IMR-90 (cell line): Measurements from ENCODE around the gene SMIM22. TPM values are rescaled to one million over a fixed set of nuclear protein-coding genes. Genes with fewer than 3 reads are reported as not detected.

ENCODE experiments used
- ATAC-seq: fragments of 200-7000 bp; cut with Tn5 transposase; 2 replicates; pipeline ENCODE4 v1.9.1; 2020; ENCODE audit warnings: low read depth, mild to moderate bottlenecking, moderate library complexity
- BruUV-seq: library from RNA; stranded (reverse); fragments of 400-500 nt; replicated peaks from 2 replicates; lab custom pipeline; 2021; lab: Mats Ljungman, UMichigan
- CTCF ChIA-PET: fragments of 300-600 bp; formaldehyde crosslinking; extraction: SDS; loops from one replicate; lab custom pipeline; 2021; ENCODE audit warnings: antibody characterized with exemption; lab: Yijun Ruan, JAX
- POLR2A ChIA-PET: fragments of 300-600 bp; sonication (Branson Sonifier 250); formaldehyde crosslinking; loops from one replicate; lab custom pipeline; 2022; ENCODE audit warnings: antibody characterized with exemption; ENCODE audit not compliant: unreplicated experiment; lab: Charles Lee
- DNase-seq: peaks from one replicate; pipeline ENCODE4 v3.0.0; 2013
- H2AFZ ChIP-seq: replicated peaks from 2 replicates; pipeline ENCODE3; 2013; ENCODE audit warnings: low read length, mild to moderate bottlenecking; ENCODE audit not compliant: poor library complexity
- H2AK5ac ChIP-seq: 2 replicates; pipeline ENCODE4 v1.6.1; 2013; ENCODE audit warnings: low read depth, low read length, inconsistent platforms
- H2AK9ac ChIP-seq: replicated peaks from 2 replicates; pipeline ENCODE3; 2013; ENCODE audit warnings: mild to moderate bottlenecking, low read depth, low read length, moderate library complexity; ENCODE audit not compliant: poor library complexity
- H2BK120ac ChIP-seq: 2 replicates; pipeline ENCODE4 v1.6.1; 2013; ENCODE audit warnings: low read depth, low read length, inconsistent platforms
- H2BK15ac ChIP-seq: 3 replicates; pipeline ENCODE4 v1.6.1; 2013; ENCODE audit warnings: low read depth, low read length, inconsistent platforms
- H2BK20ac ChIP-seq: 2 replicates; pipeline ENCODE4 v1.6.1; 2013; ENCODE audit warnings: low read depth, mild to moderate bottlenecking, inconsistent platforms, low read length, moderate library complexity
- H2BK5ac ChIP-seq: 2 replicates; pipeline ENCODE4 v1.6.1; 2013; ENCODE audit warnings: mild to moderate bottlenecking, low read depth, low read length, inconsistent platforms; ENCODE audit not compliant: poor library complexity, severe bottlenecking
- H3K14ac ChIP-seq: replicated peaks from 2 replicates; pipeline ENCODE4 v1.6.1; 2013; ENCODE audit warnings: low read depth, low read length, inconsistent platforms
- H3K18ac ChIP-seq: 2 replicates; pipeline ENCODE4 v1.6.1; 2013; ENCODE audit warnings: low read depth, low read length, control low read depth
- H3K23ac ChIP-seq: 2 replicates; pipeline ENCODE4 v1.6.1; 2013; ENCODE audit warnings: low read depth, low read length, inconsistent platforms
- H3K27ac ChIP-seq: 2 replicates; pipeline ENCODE4 v1.5.1; 2013; ENCODE audit warnings: mild to moderate bottlenecking, control low read depth, low read length; ENCODE audit not compliant: insufficient read depth
- H3K27me3 ChIP-seq: 2 replicates; pipeline ENCODE4 v1.6.1; 2013; ENCODE audit warnings: low read length; ENCODE audit not compliant: control insufficient read depth, insufficient read depth
- H3K36me3 ChIP-seq: 2 replicates; pipeline ENCODE4 v1.6.1; 2013; ENCODE audit warnings: low read length, mixed read lengths; ENCODE audit not compliant: control insufficient read depth, insufficient read depth
- H3K4ac ChIP-seq: 2 replicates; pipeline ENCODE4 v1.6.1; 2013; ENCODE audit warnings: low read depth, low read length, inconsistent platforms
- H3K4me1 ChIP-seq: 2 replicates; pipeline ENCODE4 v1.6.1; 2013; ENCODE audit warnings: low read length, mixed read lengths; ENCODE audit not compliant: control insufficient read depth, insufficient read depth
- H3K4me2 ChIP-seq: 2 replicates; pipeline ENCODE4 v1.6.1; 2013; ENCODE audit warnings: low read depth, mild to moderate bottlenecking, control low read depth, low read length, moderate library complexity
- H3K4me3 ChIP-seq: 2 replicates; pipeline ENCODE4 v1.5.1; 2013; ENCODE audit warnings: low read depth, mild to moderate bottlenecking, control low read depth, low read length, moderate library complexity; ENCODE audit not compliant: insufficient read depth
- H3K56ac ChIP-seq: 2 replicates; pipeline ENCODE4 v1.6.1; 2013; ENCODE audit warnings: low read length, inconsistent platforms; ENCODE audit not compliant: insufficient read depth; ENCODE audit errors: extremely low read depth
- H3K79me1 ChIP-seq, 2 experiments: 2 replicates each; pipeline ENCODE4 v1.6.1; 2013; ENCODE audit warnings: low read length in 2 of 2, inconsistent platforms in 1 of 2, low read depth in 1 of 2
- H3K9ac ChIP-seq: 2 replicates; pipeline ENCODE4 v1.6.1; 2013; ENCODE audit warnings: low read depth, low read length, control low read depth
- H3K9me1 ChIP-seq: 2 replicates; pipeline ENCODE4 v1.6.1; 2013; ENCODE audit warnings: low read length, inconsistent platforms; ENCODE audit not compliant: insufficient read depth
- H3K9me3 ChIP-seq: 2 replicates; pipeline ENCODE4 v1.6.1; 2013; ENCODE audit warnings: low read length; ENCODE audit not compliant: control insufficient read depth, insufficient read depth
- H4K20me1 ChIP-seq: 2 replicates; pipeline ENCODE4 v1.6.1; 2013; ENCODE audit warnings: low read length, inconsistent platforms; ENCODE audit not compliant: insufficient read depth
- H4K5ac ChIP-seq: 2 replicates; pipeline ENCODE4 v1.6.1; 2013; ENCODE audit warnings: mild to moderate bottlenecking, low read depth, low read length, control low read depth
- H4K8ac ChIP-seq, 2 experiments: 2 replicates each; pipeline ENCODE4 v1.6.1; 2013; ENCODE audit warnings: low read depth in 2 of 2, low read length in 2 of 2, control low read depth in 1 of 2, inconsistent platforms in 1 of 2
- H4K91ac ChIP-seq: 2 replicates; pipeline ENCODE4 v1.6.1; 2013; ENCODE audit warnings: low read depth, low read length, inconsistent platforms; ENCODE audit not compliant: insufficient read depth
- CEBPB ChIP-seq: IDR thresholded peaks from 2 replicates; pipeline ENCODE4 v1.6.1; 2012; ENCODE audit warnings: low read depth, low read length, improper control_type of control experiment
- CHD1 ChIP-seq: IDR thresholded peaks from 2 replicates; pipeline ENCODE4 v1.6.1; 2012; ENCODE audit warnings: low read depth, low read length, improper control_type of control experiment
- FOS ChIP-seq: fragments of 150-350 bp; IDR thresholded peaks from 2 replicates; pipeline ENCODE4 v1.6.1; 2016; ENCODE audit warnings: low read depth, low read length
- MAFK ChIP-seq: IDR thresholded peaks from 2 replicates; pipeline ENCODE4 v1.6.1; 2012; ENCODE audit warnings: low read depth, low read length, improper control_type of control experiment
- MAZ ChIP-seq: IDR thresholded peaks from 2 replicates; pipeline ENCODE4 v1.6.1; 2012; ENCODE audit warnings: low read depth, mild to moderate bottlenecking, low read length, improper control_type of control experiment, moderate library complexity, borderline replicate concordance
- MXI1 ChIP-seq: IDR thresholded peaks from 2 replicates; pipeline ENCODE4 v1.6.1; 2012; ENCODE audit warnings: low read depth, mild to moderate bottlenecking, low read length, moderate library complexity, borderline replicate concordance
- NFE2L2 ChIP-seq: fragments of 150-350 bp; IDR thresholded peaks from 2 replicates; pipeline ENCODE4 v1.6.1; 2016; ENCODE audit warnings: low read depth, mild to moderate bottlenecking, low read length
- POLR2A ChIP-seq: IDR thresholded peaks from 2 replicates; pipeline ENCODE4 v1.6.1; 2012; ENCODE audit warnings: mild to moderate bottlenecking, low read depth, low read length
- RCOR1 ChIP-seq: IDR thresholded peaks from 2 replicates; pipeline ENCODE4 v1.6.1; 2012; ENCODE audit warnings: mild to moderate bottlenecking, low read length, improper control_type of control experiment; ENCODE audit not compliant: insufficient replicate concordance
- RFX5 ChIP-seq: IDR thresholded peaks from 2 replicates; pipeline ENCODE4 v1.8.0; 2012; ENCODE audit warnings: low read depth, mild to moderate bottlenecking, low read length, moderate library complexity
- WGBS, 2 experiments: methylation state at CpG; one replicate each; pipeline versions ENCODE4 v1.1.5 to v1.1.7; 2013; ENCODE audit warnings: missing lambda C conversion rate in 2 of 2; ENCODE audit not compliant: insufficient read length in 1 of 2; ENCODE audit errors: extremely low coverage in 2 of 2; 5-methylcytosine and 5-hydroxymethylcytosine counted together
- dilution Hi-C: fragments of 300-500 bp; cut with HindIII; formaldehyde crosslinking; loops from one replicate; pipeline ENCODE4 v1.14.3; 2018; ENCODE audit warnings: low sequenced_read_pairs; ENCODE audit not compliant: unreplicated experiment
- in situ Hi-C: fragments of 300-500 bp; cut with MboI; formaldehyde crosslinking; loops from 3 replicates; pipeline ENCODE4 v1.14.3; 2019; ENCODE audit warnings: low sequenced_read_pairs, inconsistent platforms, mixed read lengths
- intact Hi-C: fragments of 100-400 bp; cut with micrococcal nuclease; formaldehyde crosslinking; loops from 2 replicates; pipeline ENCODE4 v1.10.0; 2022
- polyA plus RNA-seq, 3 experiments: library from polyadenylated mRNA; depleted of rRNA; stranded (reverse); fragments of >200 nt; gene quantifications; 2 replicates each; pipeline ENCODE4 v1.2.3, GENCODE V29; 2012; ENCODE audit warnings: low replicate concordance in 1 of 3
- total RNA-seq: library from RNA; depleted of rRNA; stranded (reverse); fragments of >200 nt; gene quantifications from 2 replicates; pipeline ENCODE4 v1.2.3, GENCODE V29; 2012
- TF ChIP-seq, protein P1 (sequence below): fragments of 150-350 bp; IDR thresholded peaks from 2 replicates; pipeline ENCODE4 v1.6.1; 2016; ENCODE audit warnings: low read depth, mild to moderate bottlenecking, low read length, moderate library complexity, borderline replicate concordance
- TF ChIP-seq, protein P2 (sequence below): conservative IDR thresholded peaks from 2 replicates; pipeline ENCODE4 v1.5.1; 2012; ENCODE audit warnings: mild to moderate bottlenecking, low read depth, low read length, improper control_type of control experiment
- TF ChIP-seq, protein P3 (sequence below): fragments of 150-350 bp; IDR thresholded peaks from 2 replicates; pipeline ENCODE4 v1.6.1; 2017; ENCODE audit warnings: mild to moderate bottlenecking, antibody characterized with exemption, low read length, low read depth

The SMIM22 gene
- total and polyA plus RNA-seq, 2 of the 4 experiments (the other 2 are of a cell fraction): not detected

DNA sequence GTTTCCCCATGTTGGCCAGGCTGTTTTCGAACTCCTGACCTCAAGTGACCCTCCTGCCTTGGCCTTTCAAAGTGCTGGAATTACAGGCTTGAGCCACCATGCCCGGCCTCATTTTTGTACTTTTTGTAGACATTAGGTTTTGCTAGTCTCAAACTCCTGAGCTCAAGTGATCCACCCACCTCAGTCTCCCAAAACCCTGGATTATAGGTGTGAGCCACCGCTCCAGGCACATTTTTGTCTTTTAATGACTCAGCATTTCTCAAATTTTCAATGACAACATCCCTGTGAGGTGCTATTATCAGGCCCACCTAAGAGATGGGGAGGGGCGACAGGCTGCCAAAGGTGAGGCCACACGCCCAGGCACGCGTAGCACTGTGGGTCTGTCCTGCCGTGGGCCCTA is 8.1 kb upstream of the SMIM22 start:
- Histone ChIP-seq H3K27ac (no peak overlapping the region), H2BK15ac (no peak overlapping the region), H4K5ac (no peak overlapping the region), H2AK9ac (peak overlapping the region; percentile 28), H3K9me3 (no peaks in the 10 kb centered on the region), H3K23ac (no peak overlapping the region), H3K79me1 (no peaks in the 10 kb centered on the region), H4K8ac (no peak overlapping the region), H3K4me2 (no peak overlapping the region), H2BK120ac (no peak overlapping the region), H2AK5ac (0 out of 2 replicates have a peak overlapping the region, but pooled peaks have one; percentile 8), H3K4ac (no peak overlapping the region), H3K14ac (no peak overlapping the region), H3K56ac (no peak overlapping the region), H2AFZ (peak overlapping the region; percentile 32), H3K4me3 (no peak overlapping the region), H3K18ac (no peak overlapping the region), H4K20me1 (no peaks in the 10 kb centered on the region), H3K9me1 (0 out of 2 replicates have a peak, but pooled peaks cover 3% of the 10 kb centered on the region), H2BK5ac (no peak overlapping the region), H3K27me3 (no peaks in the 10 kb centered on the region; the same call in 1 of the 2 replicates), H3K36me3 (no peaks in the 10 kb centered on the region), H3K9ac (no peak overlapping the region), H2BK20ac (no peak overlapping the region), H3K4me1 (no peaks in the 10 kb centered on the region), H4K91ac (no peak overlapping the region)
- TF ChIP-seq MXI1: no peak
- TF ChIP-seq CEBPB: no peak
- TF ChIP-seq MAZ: no peak
- TF ChIP-seq RFX5: no peak
- TF ChIP-seq, protein P1, sequence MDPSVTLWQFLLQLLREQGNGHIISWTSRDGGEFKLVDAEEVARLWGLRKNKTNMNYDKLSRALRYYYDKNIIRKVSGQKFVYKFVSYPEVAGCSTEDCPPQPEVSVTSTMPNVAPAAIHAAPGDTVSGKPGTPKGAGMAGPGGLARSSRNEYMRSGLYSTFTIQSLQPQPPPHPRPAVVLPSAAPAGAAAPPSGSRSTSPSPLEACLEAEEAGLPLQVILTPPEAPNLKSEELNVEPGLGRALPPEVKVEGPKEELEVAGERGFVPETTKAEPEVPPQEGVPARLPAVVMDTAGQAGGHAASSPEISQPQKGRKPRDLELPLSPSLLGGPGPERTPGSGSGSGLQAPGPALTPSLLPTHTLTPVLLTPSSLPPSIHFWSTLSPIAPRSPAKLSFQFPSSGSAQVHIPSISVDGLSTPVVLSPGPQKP: no peak
- TF ChIP-seq CHD1: no peak
- TF ChIP-seq, protein P2, sequence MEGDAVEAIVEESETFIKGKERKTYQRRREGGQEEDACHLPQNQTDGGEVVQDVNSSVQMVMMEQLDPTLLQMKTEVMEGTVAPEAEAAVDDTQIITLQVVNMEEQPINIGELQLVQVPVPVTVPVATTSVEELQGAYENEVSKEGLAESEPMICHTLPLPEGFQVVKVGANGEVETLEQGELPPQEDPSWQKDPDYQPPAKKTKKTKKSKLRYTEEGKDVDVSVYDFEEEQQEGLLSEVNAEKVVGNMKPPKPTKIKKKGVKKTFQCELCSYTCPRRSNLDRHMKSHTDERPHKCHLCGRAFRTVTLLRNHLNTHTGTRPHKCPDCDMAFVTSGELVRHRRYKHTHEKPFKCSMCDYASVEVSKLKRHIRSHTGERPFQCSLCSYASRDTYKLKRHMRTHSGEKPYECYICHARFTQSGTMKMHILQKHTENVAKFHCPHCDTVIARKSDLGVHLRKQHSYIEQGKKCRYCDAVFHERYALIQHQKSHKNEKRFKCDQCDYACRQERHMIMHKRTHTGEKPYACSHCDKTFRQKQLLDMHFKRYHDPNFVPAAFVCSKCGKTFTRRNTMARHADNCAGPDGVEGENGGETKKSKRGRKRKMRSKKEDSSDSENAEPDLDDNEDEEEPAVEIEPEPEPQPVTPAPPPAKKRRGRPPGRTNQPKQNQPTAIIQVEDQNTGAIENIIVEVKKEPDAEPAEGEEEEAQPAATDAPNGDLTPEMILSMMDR: no peak
- no peak for TF ChIP-seq FOS
- TF ChIP-seq POLR2A: no peak
- TF ChIP-seq MAFK: peak; percentile 90
- TF ChIP-seq, protein P3, sequence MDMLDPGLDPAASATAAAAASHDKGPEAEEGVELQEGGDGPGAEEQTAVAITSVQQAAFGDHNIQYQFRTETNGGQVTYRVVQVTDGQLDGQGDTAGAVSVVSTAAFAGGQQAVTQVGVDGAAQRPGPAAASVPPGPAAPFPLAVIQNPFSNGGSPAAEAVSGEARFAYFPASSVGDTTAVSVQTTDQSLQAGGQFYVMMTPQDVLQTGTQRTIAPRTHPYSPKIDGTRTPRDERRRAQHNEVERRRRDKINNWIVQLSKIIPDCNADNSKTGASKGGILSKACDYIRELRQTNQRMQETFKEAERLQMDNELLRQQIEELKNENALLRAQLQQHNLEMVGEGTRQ: no peak
- no peak for TF ChIP-seq RCOR1
- TF ChIP-seq NFE2L2: peak; percentile 86
- BruUV-seq: no TSS peak
- no peak for DNase-seq
- intact Hi-C loops (no loop called here), in situ Hi-C loops (no loop called here), dilution Hi-C loops (no loop called here)
- no peak for ATAC-seq
- ChIA-PET CTCF (no interaction called here), POLR2A (no interaction called here)
- 86% methylated on average over 1 of the region's 8 CpGs; no CpG with 5 or more reads in 1 of the 2 experiments for WGBS, 2 experiments
